DMS79 (cell line): ENCODE measurements around the gene CFAP299.

Experiments used
- DNase-seq: peaks from one replicate; lab custom pipeline; 2025; lab: John Stamatoyannopoulos, UW

Gene CFAP299

GRCh38 chr4:80515496-80515895 lies 180.0 kb downstream of the CFAP299 start:
- DNase-seq, result no peak

DNA sequence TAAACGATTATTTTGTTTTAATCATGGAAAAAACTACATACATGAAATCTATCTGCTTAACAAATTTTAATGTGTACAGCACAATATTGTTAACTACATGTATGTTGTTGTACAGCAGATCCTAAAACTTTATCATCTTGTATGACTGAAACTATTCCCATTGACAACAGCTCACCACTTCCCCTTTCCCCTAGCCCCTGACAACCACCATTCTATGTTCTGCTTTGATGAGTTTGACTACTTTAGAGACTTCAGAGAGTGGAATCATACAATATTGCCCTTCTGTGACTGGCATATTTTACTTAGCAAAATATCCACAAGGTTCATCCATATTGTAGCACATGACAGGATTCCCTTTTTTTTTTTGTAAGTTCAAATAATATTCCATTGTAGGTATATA lies 185.9 kb downstream of the CFAP299 start:
- no peak for DNase-seq

DNA sequence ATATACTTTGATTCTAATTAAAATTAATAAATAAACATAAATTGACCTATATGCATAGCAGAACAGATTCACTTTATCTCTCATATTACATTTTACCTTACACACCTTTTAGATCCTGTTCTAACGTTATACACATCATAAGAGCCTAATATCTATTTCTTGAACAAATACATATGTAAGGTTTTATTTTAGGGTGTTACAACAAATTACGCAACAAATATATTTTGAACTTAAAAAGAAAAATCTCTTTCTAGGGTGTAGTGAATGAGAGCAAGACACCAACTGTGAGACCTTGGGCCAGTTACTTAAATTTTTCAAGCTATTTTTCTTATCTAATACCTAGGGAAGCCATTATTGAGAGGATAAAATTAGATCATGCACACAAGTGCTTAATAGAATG lies 191.2 kb downstream of the CFAP299 start:
- DNase-seq, result no peak

DNA sequence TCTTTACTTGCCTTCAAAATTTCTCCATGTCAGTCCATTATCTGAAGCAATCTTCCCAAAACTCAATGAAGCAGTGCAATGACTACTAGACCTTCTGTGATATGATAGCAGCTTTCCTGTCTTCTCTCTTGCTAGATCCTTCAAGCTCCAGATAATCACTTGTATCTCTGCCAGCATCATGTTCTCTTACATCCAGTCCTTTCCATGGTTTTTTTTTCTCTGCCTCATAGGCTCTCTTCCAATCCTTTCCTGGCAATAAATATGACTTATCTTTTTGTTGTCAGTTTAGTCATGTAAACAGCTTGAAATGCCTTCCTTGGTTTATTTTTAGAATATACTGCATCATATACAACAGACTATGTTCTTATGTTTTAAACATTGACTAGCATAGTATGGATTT lies 193.5 kb downstream of the CFAP299 start:
- no peak for DNase-seq

GRCh38 chr4:80532674-80533333 lies 197.3 kb downstream of the CFAP299 start:
- no peak for DNase-seq

DNA sequence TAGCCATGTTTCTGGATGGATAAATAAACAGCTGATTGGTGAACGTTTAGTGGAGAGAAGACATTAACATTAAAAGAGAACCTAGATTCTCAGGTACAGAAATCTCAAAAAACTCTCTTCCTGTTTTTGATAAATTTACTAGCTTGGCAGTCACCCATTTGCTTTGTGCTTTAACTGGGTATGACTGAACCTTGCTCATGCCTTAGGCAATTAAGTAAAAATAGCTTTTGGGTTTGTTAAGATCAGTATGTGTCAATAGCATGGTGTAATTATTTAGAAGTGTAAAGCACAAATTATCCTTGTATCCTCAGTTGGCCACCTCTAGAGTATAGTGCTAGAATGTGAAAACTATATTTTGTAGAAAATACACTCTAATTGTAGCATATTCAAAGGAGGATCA lies 200.0 kb downstream of the CFAP299 start:
- DNase-seq, result no peak

DNA sequence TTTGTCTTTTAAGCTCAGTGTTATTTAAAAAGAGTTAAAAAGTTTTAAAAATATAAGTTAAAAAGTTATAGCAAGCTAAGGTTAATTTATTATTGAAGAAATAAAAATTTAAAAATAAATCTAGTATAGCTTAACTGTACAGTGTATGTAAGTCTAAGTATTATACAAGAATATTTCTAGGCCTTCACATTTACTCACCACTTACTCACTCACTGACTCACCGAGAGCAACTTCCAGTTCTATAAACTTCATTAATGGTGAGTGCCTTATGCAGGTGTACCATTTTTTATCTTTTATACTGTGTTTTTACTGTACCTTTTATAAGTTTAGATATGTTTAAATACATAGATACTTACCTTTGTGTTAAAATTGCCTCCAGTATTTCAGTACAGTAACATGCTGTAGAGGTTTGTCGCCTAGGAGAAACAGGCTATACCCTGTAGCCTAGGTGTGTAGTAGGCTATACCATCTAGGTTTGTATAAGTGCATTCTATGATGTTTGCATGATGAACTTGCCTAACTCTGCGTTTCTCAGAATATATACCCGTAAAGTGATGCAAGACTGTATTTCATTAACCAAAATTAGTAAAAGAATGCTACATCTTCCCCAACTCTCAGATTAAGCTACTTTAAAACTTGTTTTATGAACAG lies 202.9 kb downstream of the CFAP299 start:
- no peak for DNase-seq

GRCh38 chr4:80539190-80539589 lies 203.7 kb downstream of the CFAP299 start:
- no peak for DNase-seq

DNA sequence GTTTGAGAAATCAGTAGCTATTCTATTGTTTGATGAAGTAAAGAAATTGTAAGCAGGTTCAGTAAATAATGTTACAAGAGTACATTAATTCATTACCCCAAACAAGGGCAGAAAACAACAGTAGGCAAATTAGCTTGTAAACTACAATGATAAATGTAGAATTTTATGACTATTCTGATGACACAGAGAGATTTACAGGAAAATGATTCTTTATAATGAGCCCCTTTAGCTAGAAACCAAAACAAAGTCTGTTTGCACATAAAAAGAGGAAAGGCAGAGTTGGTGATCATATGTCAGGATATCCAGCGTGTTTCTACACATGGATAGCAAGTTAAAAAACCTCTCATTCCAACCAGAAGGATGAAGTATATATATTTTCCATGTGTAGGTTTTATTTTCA lies 204.8 kb downstream of the CFAP299 start:
- no peak for DNase-seq

GRCh38 chr4:80540785-80541469 lies 205.4 kb downstream of the CFAP299 start:
- DNase-seq, result no peak

DNA sequence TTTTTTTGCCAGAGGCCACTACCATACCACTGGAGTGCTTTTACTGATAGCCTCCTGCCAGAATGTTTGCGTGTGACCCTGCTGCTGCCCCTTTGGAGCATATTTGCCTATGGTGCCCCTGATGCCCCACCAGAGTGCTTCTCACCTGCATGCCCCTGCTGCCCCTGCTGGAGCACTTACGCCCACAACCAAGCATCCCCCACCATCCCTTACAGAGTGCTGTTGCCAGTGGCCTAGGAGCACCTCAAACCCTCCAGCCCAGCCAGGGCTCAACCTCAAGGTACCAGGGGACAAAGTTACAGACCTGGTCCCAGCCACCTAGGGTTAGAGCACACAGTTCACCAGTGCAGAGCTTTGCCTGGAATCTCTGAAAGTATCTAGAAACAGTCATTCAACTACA lies 207.2 kb downstream of the CFAP299 start:
- no peak for DNase-seq

- no peak for DNase-seq
Observed at GRCh38 chr4:80560337-80560736, 224.8 kb downstream of the CFAP299 start.

GRCh38 chr4:80566203-80566872 lies 230.8 kb downstream of the CFAP299 start:
- peak; percentile 23 for DNase-seq

- DNase-seq, result no peak
Observed at GRCh38 chr4:80568891-80569290, 233.4 kb downstream of the CFAP299 start.

DNA sequence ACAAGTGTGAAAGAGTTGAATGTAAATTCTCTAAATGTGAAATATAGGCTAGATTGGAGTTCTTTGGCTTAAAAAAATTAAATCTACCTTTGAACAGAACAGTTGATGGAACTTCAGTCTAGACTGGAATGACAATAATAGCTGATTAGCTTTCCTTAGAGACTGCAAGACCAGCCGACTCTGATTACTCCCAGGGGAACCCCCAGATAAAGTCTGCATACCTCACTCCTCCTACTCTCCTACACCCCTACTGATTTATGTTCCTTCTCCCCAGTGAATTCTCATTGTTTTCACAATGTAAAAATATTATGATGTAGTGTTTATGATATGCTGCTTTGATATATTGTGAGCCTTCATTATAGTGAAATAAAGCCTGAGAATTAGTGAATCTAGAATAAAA lies 241.3 kb downstream of the CFAP299 start:
- DNase-seq, result no peak

GRCh38 chr4:80578001-80578400 lies 242.5 kb downstream of the CFAP299 start:
- DNase-seq, result peak; percentile 62

DNA sequence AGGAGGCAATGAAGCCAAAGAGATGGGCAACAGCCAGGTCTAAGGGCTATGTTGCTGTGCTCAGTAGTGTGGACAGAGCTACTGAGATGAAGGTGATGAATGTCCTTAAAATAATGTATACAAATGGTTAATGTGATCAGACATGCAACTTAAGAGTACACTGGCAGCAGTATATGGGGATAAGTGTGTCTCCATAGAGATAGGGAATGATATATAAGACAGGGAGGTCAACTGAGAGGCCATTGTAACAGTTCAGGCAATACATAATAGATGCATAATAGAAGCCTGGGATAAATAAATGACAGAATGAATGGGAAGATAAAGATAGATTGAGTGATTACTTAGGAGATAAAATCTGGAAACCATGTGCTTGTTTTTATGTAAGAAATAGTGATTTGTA lies 250.0 kb downstream of the CFAP299 start:
- no peak for DNase-seq

DNA sequence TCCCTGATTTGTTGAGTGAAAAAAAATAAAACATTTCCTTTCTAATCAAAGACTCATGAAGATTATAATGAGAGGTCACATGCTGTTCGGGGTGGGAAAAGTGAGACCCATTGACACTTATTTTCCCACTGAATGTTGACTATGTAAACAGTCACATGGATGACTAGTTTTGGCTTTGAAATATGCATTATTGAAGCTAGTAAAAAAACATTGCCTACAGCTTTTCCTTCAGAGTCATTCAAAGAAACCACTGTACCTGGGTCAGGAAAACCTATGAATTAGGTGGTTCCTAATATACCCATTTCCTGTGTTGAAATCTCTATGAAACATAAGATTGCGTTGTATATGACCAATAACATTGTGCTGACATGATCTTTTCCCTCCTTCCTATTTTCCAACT lies 251.2 kb downstream of the CFAP299 start:
- no peak for DNase-seq

- no peak for DNase-seq
Observed at GRCh38 chr4:80587871-80588385, 252.4 kb downstream of the CFAP299 start.

DNA sequence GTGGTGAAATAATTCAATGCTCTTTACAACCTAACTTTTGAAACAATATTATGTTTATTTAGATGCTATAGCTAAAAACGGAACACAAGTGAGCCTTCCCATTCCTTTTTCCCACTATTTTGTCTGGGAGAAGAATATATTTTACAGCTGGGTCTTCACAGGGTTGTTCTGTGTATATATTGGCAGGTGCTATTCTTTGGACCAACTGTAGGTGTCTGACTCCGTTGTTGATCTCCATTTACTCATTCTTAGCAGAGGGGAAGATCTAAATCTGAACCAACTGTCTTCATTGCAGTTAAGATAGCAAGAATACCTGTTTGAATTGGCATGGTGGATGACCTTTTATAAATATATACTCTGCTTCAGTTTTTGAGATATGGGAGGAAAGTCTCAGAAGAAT lies 257.4 kb downstream of the CFAP299 start:
- DNase-seq, result no peak

GRCh38 chr4:80594701-80595100 lies 259.2 kb downstream of the CFAP299 start:
- DNase-seq, result no peak

- DNase-seq, result no peak
Observed at GRCh38 chr4:80608281-80608980, 272.9 kb downstream of the CFAP299 start.
